C4-2B (cell line): ENCODE measurements around the gene PIP5K1A.
A peak's percentile ranks its signal among the peaks of the same experiment; 100 is the strongest.

Source experiments
- H3K27ac ChIP-seq: fragments of 450-650 bp; 2 replicates; pipeline ENCODE4 v1.5.1; 2017
- ZFX ChIP-seq: fragments of 450-650 bp; IDR thresholded peaks from 2 replicates; pipeline ENCODE4 v1.6.1; 2017
- TF ChIP-seq, protein P1 (sequence below): fragments of 450-650 bp; conservative IDR thresholded peaks from 2 replicates; pipeline ENCODE4 v1.5.1; 2017; ENCODE audit warnings: mild to moderate bottlenecking

Gene PIP5K1A, protein sequence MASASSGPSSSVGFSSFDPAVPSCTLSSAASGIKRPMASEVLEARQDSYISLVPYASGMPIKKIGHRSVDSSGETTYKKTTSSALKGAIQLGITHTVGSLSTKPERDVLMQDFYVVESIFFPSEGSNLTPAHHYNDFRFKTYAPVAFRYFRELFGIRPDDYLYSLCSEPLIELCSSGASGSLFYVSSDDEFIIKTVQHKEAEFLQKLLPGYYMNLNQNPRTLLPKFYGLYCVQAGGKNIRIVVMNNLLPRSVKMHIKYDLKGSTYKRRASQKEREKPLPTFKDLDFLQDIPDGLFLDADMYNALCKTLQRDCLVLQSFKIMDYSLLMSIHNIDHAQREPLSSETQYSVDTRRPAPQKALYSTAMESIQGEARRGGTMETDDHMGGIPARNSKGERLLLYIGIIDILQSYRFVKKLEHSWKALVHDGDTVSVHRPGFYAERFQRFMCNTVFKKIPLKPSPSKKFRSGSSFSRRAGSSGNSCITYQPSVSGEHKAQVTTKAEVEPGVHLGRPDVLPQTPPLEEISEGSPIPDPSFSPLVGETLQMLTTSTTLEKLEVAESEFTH

DNA sequence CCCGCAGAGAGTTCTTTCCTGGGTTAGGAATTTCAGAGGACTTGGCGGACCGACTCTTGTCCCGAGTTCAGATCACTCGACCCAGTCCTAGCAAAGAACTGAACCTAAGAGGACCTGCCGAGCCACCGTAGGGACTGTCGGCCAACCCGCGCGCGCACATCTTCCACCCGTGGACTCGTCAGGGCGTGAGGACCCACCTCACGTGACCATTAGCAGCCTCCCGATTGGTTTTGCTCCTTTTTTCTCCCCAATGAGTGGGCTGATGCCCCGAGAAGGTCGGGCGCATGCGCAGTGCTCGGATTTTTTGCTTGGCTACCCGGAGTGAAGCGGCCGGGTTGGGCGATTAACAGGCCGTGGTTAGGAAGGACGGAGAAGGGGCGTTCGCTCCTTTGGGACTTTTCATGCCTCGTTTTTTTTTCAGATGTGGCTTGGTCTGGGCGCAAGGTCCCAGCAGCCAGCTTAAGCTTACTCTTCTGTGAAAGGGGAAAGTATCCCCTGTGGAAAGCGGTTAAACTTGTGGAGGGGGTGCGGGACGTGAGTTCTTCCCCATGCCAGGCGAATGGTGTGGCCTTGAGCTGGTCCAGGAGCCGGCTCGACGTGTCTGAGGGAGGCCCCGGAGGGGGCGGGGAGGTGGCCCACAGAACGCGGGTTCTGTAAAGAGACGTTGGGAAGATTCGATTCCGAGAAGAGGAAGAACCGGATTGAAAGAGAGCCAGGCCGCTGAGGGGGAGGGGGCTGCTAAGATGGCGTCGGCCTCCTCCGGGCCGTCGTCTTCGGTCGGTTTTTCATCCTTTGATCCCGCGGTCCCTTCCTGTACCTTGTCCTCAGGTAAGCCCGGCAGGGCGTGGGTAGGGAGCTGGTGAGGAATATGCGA is at the start of gene PIP5K1A:
Gene PIP5K1A, plus strand, starts transcription at position 299 of the 874 bp plus-strand sequence. Its CDS starts 445 bp downstream, at position 744.
- H3K27ac ChIP-seq = peak within 1 kb of the TSS; percentile 87
- TF ChIP-seq, protein P1, sequence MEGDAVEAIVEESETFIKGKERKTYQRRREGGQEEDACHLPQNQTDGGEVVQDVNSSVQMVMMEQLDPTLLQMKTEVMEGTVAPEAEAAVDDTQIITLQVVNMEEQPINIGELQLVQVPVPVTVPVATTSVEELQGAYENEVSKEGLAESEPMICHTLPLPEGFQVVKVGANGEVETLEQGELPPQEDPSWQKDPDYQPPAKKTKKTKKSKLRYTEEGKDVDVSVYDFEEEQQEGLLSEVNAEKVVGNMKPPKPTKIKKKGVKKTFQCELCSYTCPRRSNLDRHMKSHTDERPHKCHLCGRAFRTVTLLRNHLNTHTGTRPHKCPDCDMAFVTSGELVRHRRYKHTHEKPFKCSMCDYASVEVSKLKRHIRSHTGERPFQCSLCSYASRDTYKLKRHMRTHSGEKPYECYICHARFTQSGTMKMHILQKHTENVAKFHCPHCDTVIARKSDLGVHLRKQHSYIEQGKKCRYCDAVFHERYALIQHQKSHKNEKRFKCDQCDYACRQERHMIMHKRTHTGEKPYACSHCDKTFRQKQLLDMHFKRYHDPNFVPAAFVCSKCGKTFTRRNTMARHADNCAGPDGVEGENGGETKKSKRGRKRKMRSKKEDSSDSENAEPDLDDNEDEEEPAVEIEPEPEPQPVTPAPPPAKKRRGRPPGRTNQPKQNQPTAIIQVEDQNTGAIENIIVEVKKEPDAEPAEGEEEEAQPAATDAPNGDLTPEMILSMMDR = no peak
- peak; percentile 79 for TF ChIP-seq ZFX

DNA sequence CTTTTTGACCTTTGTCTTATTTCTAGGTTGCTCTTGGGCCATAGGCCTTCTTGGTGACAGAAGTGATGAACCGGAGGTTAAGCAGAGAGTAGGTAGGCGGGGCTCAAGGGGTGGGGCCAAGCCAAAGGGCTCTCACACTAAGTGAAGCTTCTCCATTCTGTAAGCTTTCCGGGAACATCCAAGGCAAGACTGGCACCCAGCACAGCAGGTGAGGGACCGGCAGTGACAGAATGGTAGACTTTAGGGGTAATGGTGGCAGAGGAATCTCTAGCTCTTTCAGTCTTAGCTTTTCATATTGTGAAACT is 41.9 kb upstream of the PIP5K1A start, which contains the start of gene TNFAIP8L2:
Gene TNFAIP8L2, plus strand, starts transcription at position 135 of the 305 bp plus-strand sequence. CDS start 2,049 bp downstream, outside the sequence.
- TF ChIP-seq, protein P1 = no peak
- no peak for TF ChIP-seq ZFX
- no peak within 1 kb of the TSS for H3K27ac ChIP-seq

DNA sequence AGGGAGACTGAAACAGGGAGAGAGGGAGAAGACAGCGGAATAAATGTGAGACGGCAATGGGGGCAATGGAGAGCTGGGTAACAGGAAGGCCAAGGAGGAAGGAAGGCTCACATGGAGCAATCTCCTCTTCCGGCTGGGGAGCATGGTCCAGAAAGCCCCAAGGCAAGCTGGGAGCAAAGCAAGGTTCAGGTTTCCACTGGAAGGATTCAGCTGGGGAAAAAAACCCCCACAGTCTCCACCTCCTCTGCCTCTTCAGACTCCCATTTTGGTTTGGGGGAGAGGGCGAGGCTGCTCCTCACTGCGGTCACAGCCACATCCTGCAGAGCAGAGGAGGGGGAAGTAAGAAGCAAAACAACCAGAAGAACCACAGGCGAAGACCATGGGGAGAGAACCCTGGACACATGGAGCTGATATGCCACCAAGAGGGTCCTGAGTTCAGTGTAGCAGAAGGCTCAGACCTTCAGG is 41.3 kb upstream of the PIP5K1A start:
- TF ChIP-seq, protein P1 = no peak
- TF ChIP-seq ZFX = no peak
- no peak overlapping the region for H3K27ac ChIP-seq

DNA sequence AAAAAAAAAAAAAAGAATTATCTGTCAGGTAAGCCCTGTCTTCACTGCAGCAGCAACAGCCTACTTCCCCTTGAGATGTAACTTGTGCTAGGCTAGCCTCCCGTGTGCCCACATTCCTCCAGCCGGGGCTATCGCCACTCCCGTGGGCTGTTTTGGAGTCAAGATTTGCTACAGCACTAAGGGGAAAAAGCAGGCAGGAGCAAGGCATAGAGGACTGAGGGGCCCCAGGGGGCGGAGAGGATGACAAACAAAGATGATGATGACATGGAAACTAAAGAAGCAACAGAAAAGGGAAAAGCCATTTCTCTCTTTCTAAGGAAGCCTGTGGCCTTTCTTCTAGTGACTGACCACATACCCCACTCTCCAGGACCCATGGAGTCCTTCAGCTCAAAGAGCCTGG is 40.0 kb upstream of the PIP5K1A start:
- H3K27ac ChIP-seq = no peak overlapping the region
- TF ChIP-seq, protein P1 = no peak
- no peak for TF ChIP-seq ZFX

DNA sequence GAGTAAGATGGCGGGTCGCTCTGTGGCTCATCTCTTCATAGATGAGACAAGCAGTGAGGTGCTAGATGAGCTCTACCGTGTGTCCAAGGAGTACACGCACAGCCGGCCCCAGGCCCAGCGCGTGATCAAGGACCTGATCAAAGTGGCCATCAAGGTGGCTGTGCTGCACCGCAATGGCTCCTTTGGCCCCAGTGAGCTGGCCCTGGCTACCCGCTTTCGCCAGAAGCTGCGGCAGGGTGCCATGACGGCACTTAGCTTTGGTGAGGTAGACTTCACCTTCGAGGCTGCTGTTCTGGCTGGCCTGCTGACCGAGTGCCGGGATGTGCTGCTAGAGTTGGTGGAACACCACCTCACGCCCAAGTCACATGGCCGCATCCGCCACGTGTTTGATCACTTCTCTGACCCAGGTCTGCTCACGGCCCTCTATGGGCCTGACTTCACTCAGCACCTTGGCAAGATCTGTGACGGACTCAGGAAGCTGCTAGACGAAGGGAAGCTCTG is 39.6 kb upstream of the PIP5K1A start:
- H3K27ac ChIP-seq = no peak overlapping the region
- TF ChIP-seq, protein P1 = no peak
- no peak for TF ChIP-seq ZFX

DNA sequence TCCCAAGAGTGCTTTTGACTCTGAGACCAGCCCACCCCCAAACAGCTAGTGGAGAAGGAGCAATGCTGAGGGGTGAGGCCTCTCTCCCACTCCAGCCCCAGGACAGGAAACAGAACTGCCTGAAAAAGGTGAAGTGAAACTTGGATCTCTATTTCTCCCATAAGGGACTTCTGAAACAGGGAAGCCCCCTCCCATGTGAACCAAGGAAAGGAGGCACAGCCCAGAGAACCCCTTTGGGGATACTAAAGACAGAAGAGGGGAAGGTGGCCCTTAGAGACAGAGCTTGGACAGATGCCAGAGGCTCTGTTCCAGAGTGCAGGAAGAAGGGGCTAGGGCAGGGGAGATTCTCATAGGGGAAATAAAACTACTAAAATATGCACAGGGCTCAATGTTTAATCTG is 39.0 kb upstream of the PIP5K1A start:
- TF ChIP-seq ZFX = no peak
- TF ChIP-seq, protein P1 = no peak
- H3K27ac ChIP-seq = no peak overlapping the region
